Heart left ventricle (tissue), 16 donors: ENCODE results near the gene CXXC5. TPM values are rescaled to one million over a fixed set of nuclear protein-coding genes. Genes with fewer than 3 reads are reported as not detected.

ENCODE experiments used
- ATAC-seq, 4 donors: fragments of 200-7000 bp; cut with Tn5 transposase; one replicate each; pipeline ENCODE4 v1.9.1; 2020 to 2022; ENCODE audit warnings: moderate library complexity in 4 of 4, mild to moderate bottlenecking in 3 of 4, moderate number of reproducible peaks in 1 of 4
- DNase-seq, 5 donors: peaks; one replicate each; pipeline ENCODE4 v3.0.0-alpha.2; 2020
- H3K27ac ChIP-seq, 12 donors: fragments of 200-600 bp; sonication (generic) in 4 of 12; one replicate each; pipeline versions ENCODE4 v1.5.0 to v1.8.0; 2016 to 2022; ENCODE audit warnings: mild to moderate bottlenecking in 2 of 12
- H3K27me3 ChIP-seq, 9 donors: fragments of 200-600 bp; sonication (generic) in 2 of 9; one replicate each; pipeline versions ENCODE4 v1.5.1 to v1.8.0; 2016 to 2022; ENCODE audit warnings: mild to moderate bottlenecking in 3 of 9
- H3K36me3 ChIP-seq, 9 donors: fragments of 200-600 bp; sonication (generic) in 2 of 9; one replicate each; pipeline versions ENCODE4 v1.5.0 to v1.8.0; 2018 to 2022; ENCODE audit warnings: mild to moderate bottlenecking in 2 of 9
- H3K4me1 ChIP-seq, 12 donors: fragments of 200-600 bp; sonication (generic) in 4 of 12; one replicate each; pipeline versions ENCODE4 v1.5.0 to v1.8.0; 2016 to 2022; ENCODE audit warnings: mild to moderate bottlenecking in 3 of 12
- H3K4me3 ChIP-seq, 12 donors: fragments of 200-600 bp; sonication (generic) in 4 of 12; one replicate each; pipeline versions ENCODE4 v1.5.0 to v1.8.0; 2017 to 2022; ENCODE audit warnings: mild to moderate bottlenecking in 9 of 12, moderate library complexity in 4 of 12
- H3K9me3 ChIP-seq, 12 donors: fragments of 200-600 bp; sonication (generic) in 4 of 12; one replicate each; pipeline versions ENCODE4 v1.5.0 to v1.8.0; 2016 to 2022; ENCODE audit warnings: mild to moderate bottlenecking in 1 of 12
- POLR2A ChIP-seq, 2 donors: fragments of 450-650 bp; IDR thresholded peaks; one replicate each; pipeline ENCODE4 v1.6.1; 2017; ENCODE audit warnings: antibody characterized with exemption in 2 of 2, mild to moderate bottlenecking in 2 of 2, moderate library complexity in 2 of 2
- WGBS, 4 donors: extraction: QIAGEN DNeasy Blood & Tissue Kit in 2 of 4; methylation state at CpG; one replicate each; pipeline versions ENCODE4 v1.1.5 to v1.1.7; 2013 to 2018; 5-methylcytosine and 5-hydroxymethylcytosine counted together
- intact Hi-C, 10 donors: fragments of 100-400 bp; cut with DNase I; formaldehyde crosslinking; loops; one replicate each; pipeline versions ENCODE4 v1.11.1 to v1.14.2; 2022
- polyA plus RNA-seq, 2 donors: library from polyadenylated mRNA; stranded (reverse); fragments of 200-250 nt; gene quantifications; one replicate each; pipeline ENCODE4 v1.2.3, GENCODE V29; 2013
- total RNA-seq, 9 donors: library from RNA; depleted of rRNA in 2 of 9; stranded (reverse); fragments of >200 nt in 2 of 9; fragmentation: NEBNext Ultra II Directional in 3 of 9; extraction: Animal tissue kit (Norgen Biotek cat#: 25700) in 3 of 9; gene quantifications; one replicate each; pipeline versions ENCODE4 v1.1.0 to v1.2.4, GENCODE V29; 2016 to 2023
- TF ChIP-seq, protein P1 (sequence below), 12 donors: fragments of 200-600 bp; sonication (generic) in 4 of 12; IDR thresholded peaks; one replicate each; pipeline versions ENCODE4 v1.5.0 to v1.8.0; 2018 to 2022; ENCODE audit warnings: antibody characterized with exemption in 12 of 12, mild to moderate bottlenecking in 5 of 12
- donor health status: ischemic (EF 13 %, LVEDD 7.1; RV severe dilation, severe dysfunction).
- donor health status: healthy with polysubstance abuse.
- donor health status: DM: no; HTN: yes; CAD: no.
- donor health status: DM: no; HTN: no; CAD: no.
- donor health status: ischemic (EF 25% LVEDD 6.9; RV normal size, moderate dysfunction).
- donor health status: ischemic (EF 25% LVEDD 5.7; RV mildly dilated, moderate dysfunction).
- donor health status: healthy.
- donor health status: DM: yes; HTN: yes; CAD: no.
- donor health status: ischemic (EF 35%, LVEDD 5.7; RV mildly dilated, moderate dysfunction).
- donor health status: nonischemic (EF 11% LVEDD 7.7; RV severe dilation, severe dysfunction).
- donor health status: DM: yes; HTN: yes; CAD: no.
- donor health status: PGD.
- donor health status: ischemic (EF 29% LVEDD 5.4; RV normal size, mild dysfunction).
- donor health status: nonischemic (EF 23%, LVEDD 6.1; RV moderate dilation, normal function).

CXXC5 gene
- total and polyA plus RNA-seq, 11 donors: 29.8 to 74.6 (median 36.3) TPM

DNA sequence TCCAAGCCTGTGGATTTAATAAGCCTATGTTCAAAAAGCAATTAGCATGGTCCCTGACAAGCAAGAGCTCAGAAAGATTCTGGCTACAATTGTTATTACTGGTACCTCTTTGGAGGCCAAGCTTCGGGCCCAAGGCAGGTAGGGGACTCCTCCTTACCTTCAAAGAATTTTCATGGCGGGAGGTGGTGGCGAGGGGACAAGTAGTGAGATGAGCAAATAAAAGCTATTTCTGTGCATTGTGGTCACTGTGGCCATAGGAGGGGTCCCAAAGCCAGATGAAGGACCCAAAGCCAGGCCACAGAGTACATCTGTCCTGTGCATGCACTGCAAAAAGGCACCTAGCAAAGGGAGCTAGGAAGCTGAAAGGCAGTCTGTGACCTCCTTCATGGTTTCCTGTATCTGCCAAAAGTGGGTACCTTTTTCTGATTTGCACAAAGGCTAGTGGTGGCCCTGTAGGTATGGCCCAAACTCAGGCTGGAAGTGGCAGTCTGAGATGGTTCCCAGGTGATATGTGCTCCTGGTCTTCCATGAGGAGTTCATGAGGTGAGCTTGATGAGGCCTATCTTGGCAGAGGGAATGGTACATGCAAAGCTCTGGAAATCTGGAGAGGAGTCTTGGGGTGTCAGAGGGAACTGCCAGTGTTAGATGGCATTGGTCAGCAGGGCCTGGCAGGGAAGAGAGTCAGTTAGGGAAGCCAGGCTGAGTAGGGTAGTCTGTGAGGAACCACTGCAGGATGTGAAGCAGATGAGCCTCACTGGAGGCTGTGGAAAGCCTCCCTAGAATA, 3.3 kb upstream of the CXXC5 start:
- TF ChIP-seq, protein P1, sequence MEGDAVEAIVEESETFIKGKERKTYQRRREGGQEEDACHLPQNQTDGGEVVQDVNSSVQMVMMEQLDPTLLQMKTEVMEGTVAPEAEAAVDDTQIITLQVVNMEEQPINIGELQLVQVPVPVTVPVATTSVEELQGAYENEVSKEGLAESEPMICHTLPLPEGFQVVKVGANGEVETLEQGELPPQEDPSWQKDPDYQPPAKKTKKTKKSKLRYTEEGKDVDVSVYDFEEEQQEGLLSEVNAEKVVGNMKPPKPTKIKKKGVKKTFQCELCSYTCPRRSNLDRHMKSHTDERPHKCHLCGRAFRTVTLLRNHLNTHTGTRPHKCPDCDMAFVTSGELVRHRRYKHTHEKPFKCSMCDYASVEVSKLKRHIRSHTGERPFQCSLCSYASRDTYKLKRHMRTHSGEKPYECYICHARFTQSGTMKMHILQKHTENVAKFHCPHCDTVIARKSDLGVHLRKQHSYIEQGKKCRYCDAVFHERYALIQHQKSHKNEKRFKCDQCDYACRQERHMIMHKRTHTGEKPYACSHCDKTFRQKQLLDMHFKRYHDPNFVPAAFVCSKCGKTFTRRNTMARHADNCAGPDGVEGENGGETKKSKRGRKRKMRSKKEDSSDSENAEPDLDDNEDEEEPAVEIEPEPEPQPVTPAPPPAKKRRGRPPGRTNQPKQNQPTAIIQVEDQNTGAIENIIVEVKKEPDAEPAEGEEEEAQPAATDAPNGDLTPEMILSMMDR (IDR thresholded peaks at IDR 0.05): no peak
- no peak for TF ChIP-seq POLR2A (IDR thresholded peaks at IDR 0.05)
- intact Hi-C loops: no loop called here
- 94 to 98% (median 96%) methylated on average over 3 of the region's 3 CpGs for WGBS, 4 donors
- Histone ChIP-seq H3K27me3 (peaks cover 0 to 4% (median 0%) of the 10 kb centered on the region in 9 donors), H3K36me3 (no peaks in the 10 kb centered on the region), H3K4me3 (no peak overlapping the region), H3K9me3 (no peaks in the 10 kb centered on the region), H3K4me1 (peaks cover 0 to 34% (median 11%) of the 10 kb centered on the region in 12 donors), H3K27ac (no peak overlapping the region)
- peak in 1 of 5 donors; percentile 13 for DNase-seq
- ATAC-seq: no peak

DNA sequence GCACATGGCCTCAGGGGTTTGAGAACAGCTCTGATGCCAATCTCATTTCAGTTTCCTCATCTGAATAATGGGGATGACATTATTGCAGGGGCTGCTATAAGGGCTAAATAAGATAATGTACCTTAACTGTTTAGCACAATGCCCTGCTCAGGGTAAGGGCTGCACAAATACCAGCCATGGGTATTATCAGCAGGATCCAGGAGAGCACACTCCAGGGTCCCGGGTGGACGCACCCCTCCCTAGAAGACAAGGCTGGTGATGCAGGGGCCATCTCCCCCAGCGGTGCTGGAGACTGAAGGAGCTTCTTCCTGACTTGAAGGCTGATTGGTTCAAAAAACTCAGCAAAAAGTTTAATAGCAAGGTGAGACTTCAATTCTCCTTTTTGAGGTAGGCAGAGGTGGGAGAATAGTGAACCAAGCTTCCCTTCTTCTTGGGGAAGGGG, 2.7 kb upstream of the CXXC5 start:
- Histone ChIP-seq H3K4me1 (peaks cover 0 to 35% (median 13%) of the 10 kb centered on the region in 12 donors), H3K27ac (no peak overlapping the region), H3K27me3 (peaks cover 0 to 4% (median 0%) of the 10 kb centered on the region in 9 donors), H3K9me3 (no peaks in the 10 kb centered on the region), H3K4me3 (no peak overlapping the region), H3K36me3 (no peaks in the 10 kb centered on the region)
- DNase-seq (peak in 2 of 5 donors; percentile 2 to 22), ATAC-seq (no peak)
- TF ChIP-seq POLR2A (IDR thresholded peaks at IDR 0.05): no peak
- TF ChIP-seq, protein P1 (IDR thresholded peaks at IDR 0.05): no peak
- intact Hi-C loops: no loop called here
- WGBS, 4 donors: 88 to 97% (median 95%) methylated on average over 3 of the region's 3 CpGs

DNA sequence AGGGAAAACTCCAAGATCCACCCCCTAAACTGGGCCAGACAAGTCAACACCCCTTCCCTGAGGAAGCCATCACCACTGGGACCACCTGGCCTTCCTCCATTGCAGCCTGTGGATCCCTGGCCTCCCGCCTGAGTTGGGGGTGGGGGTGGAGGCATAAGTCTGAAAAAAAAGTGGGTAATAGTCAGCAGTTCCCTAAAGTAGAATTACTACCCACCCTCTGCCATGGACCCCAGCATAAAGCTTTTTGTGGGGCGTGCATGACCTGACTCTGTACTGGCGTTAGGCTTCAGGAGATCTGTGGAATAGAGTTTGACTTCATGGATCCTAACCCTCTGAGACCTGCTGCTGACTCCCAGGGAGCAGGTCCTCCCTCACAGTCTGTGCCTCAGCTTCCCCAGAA, 2.0 kb upstream of the CXXC5 start:
- Histone ChIP-seq H3K9me3 (no peaks in the 10 kb centered on the region), H3K27me3 (peaks cover 0 to 9% (median 0%) of the 10 kb centered on the region in 9 donors), H3K4me1 (peaks cover 0 to 41% (median 19%) of the 10 kb centered on the region in 12 donors), H3K27ac (no peak overlapping the region), H3K36me3 (no peaks in the 10 kb centered on the region), H3K4me3 (no peak overlapping the region)
- 89 to 97% (median 94%) methylated on average over 3 of the region's 3 CpGs for WGBS, 4 donors
- intact Hi-C loops: no loop called here
- ATAC-seq (no peak), DNase-seq (peak in 1 of 5 donors; percentile 19)
- TF ChIP-seq, protein P1 (IDR thresholded peaks at IDR 0.05): no peak
- no peak for TF ChIP-seq POLR2A (IDR thresholded peaks at IDR 0.05)

- Histone ChIP-seq H3K27me3 (peaks cover 0 to 9% (median 0%) of the 10 kb centered on the region in 9 donors), H3K4me1 (peaks cover 0 to 50% (median 27%) of the 10 kb centered on the region in 12 donors), H3K9me3 (no peaks in the 10 kb centered on the region), H3K36me3 (no peaks in the 10 kb centered on the region), H3K4me3 (peak overlapping the region in 9 of 12 donors; percentile 19 to 99 (median 95)), H3K27ac (no peak overlapping the region)
- TF ChIP-seq, protein P1 (IDR thresholded peaks at IDR 0.05): no peak
- no peak for TF ChIP-seq POLR2A (IDR thresholded peaks at IDR 0.05)
- ATAC-seq (no peak), DNase-seq (peak in 3 of 5 donors; percentile 45 to 69 (median 48))
- 30 to 50% (median 37%) methylated on average over 24 to 25 of the region's 25 CpGs for WGBS, 4 donors
- intact Hi-C loops: no loop called here
Observed at GRCh38 chr5:139646912-139647505, 1.1 kb upstream of the CXXC5 start.
